SH-SY5Y (cell line): Measurements from ENCODE around the gene PALB2.

Experiments
- GATA2 ChIP-seq: IDR thresholded peaks from 2 replicates; pipeline ENCODE4 v1.6.1; 2011; ENCODE audit warnings: mild to moderate bottlenecking, low read depth, low read length
- GATA3 ChIP-seq: IDR thresholded peaks from 2 replicates; pipeline ENCODE4 v1.6.1; 2011; ENCODE audit warnings: low read depth, mild to moderate bottlenecking, low read length, moderate library complexity

GRCh38 chr16:23640931-23641765 lies at the start of gene PALB2, which contains the start of gene DCTN5:
- no peak for TF ChIP-seq GATA2
- no peak for TF ChIP-seq GATA3
